Upper lobe of right lung (tissue), 1 donor: ENCODE measurements around the gene RNASET2. TPM values are rescaled to one million over a fixed set of nuclear protein-coding genes. Genes with fewer than 3 reads are reported as not detected.
A peak's percentile ranks its signal among the peaks of the same experiment; 100 is the strongest.

Source experiments
- ATAC-seq: fragments of 200-7000 bp; cut with Tn5 transposase; one replicate; pipeline ENCODE4 v1.9.1; 2020; ENCODE audit warnings: mild to moderate bottlenecking, moderate library complexity
- DNase-seq: peaks from one replicate; pipeline ENCODE4 v3.0.0-alpha.2; 2020
- H3K27ac ChIP-seq: fragments of 200-600 bp; one replicate; pipeline ENCODE4 v1.8.0; 2022
- H3K27me3 ChIP-seq: fragments of 200-600 bp; one replicate; pipeline ENCODE4 v1.8.0; 2022; ENCODE audit warnings: mild to moderate bottlenecking
- H3K36me3 ChIP-seq: fragments of 200-600 bp; one replicate; pipeline ENCODE4 v1.8.0; 2022
- H3K4me1 ChIP-seq: fragments of 200-600 bp; one replicate; pipeline ENCODE4 v1.8.0; 2022
- H3K4me3 ChIP-seq: fragments of 200-600 bp; one replicate; pipeline ENCODE4 v1.8.0; 2022; ENCODE audit warnings: mild to moderate bottlenecking
- H3K9me3 ChIP-seq: fragments of 200-600 bp; one replicate; pipeline ENCODE4 v1.8.0; 2022
- intact Hi-C: fragments of 100-400 bp; cut with DNase I; formaldehyde crosslinking; loops from one replicate; pipeline ENCODE4 v1.11.0; 2022
- long read RNA-seq: library from polyadenylated mRNA; unstranded; transcript quantifications from one replicate; pipeline ENCODE4 v2.0.0, GENCODE V29; 2021
- total RNA-seq: library from RNA; stranded (reverse); fragmentation: NEBNext Ultra II Directional; extraction: Animal tissue kit (Norgen Biotek cat#: 25700); gene quantifications from one replicate; pipeline ENCODE4 v1.2.1, GENCODE V29; 2021
- TF ChIP-seq, protein P1 (sequence below): fragments of 200-600 bp; IDR thresholded peaks from one replicate; pipeline ENCODE4 v1.8.0; 2022; ENCODE audit warnings: antibody characterized with exemption
- donor health status: DM: no; HTN: yes; CAD: no; lungs with severe emphysema.

Gene RNASET2, protein sequence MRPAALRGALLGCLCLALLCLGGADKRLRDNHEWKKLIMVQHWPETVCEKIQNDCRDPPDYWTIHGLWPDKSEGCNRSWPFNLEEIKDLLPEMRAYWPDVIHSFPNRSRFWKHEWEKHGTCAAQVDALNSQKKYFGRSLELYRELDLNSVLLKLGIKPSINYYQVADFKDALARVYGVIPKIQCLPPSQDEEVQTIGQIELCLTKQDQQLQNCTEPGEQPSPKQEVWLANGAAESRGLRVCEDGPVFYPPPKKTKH
- total RNA-seq = 73.1 TPM
- long read RNA-seq, transcript RNASET2-210 (9 exons, 1,375 nt) = major isoform, 82 of 96 reads
- long read RNA-seq, partial matches to known transcripts = 1 of 96 reads
- long read RNA-seq, other reads (novel, unspliced or antisense) = 11 of 96 reads

DNA sequence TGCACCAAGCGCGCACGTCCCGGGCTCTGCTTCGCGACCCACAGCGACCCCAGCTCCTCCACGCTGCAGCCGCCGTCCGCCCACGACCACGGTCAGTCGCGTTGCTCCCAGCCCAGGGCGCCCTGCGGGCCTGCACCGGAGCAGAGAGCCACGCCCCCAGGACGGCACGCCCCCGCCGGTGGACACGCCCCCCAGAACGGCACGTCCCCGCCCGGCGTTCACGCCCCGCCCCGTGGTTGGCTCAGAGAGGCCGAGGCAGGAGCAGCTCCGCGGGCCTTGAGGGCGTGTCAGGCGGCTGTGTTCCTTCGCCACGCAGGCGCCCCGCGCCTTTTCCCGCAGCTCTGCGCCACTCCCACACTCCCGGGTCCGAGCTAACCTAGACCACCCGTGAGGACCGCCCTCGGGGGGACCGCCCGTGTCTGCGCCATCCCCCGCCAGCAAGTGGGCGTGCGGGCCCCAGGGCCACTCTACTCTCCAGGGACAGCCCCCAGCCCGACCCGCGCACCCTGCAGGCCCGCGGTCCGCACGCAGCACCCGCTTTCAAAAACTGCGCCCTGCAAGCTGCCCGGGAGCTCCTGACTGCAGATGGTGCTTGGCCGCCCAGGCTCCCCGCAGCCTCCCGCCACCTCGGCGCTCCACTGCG lies at the start of gene RNASET2:
RNASET2 (minus strand) TSS at position 107 of the 643 bp plus-strand sequence. CDS start 368 bp downstream, outside the sequence.
- intact Hi-C loops = no loop called here
- TF ChIP-seq, protein P1, sequence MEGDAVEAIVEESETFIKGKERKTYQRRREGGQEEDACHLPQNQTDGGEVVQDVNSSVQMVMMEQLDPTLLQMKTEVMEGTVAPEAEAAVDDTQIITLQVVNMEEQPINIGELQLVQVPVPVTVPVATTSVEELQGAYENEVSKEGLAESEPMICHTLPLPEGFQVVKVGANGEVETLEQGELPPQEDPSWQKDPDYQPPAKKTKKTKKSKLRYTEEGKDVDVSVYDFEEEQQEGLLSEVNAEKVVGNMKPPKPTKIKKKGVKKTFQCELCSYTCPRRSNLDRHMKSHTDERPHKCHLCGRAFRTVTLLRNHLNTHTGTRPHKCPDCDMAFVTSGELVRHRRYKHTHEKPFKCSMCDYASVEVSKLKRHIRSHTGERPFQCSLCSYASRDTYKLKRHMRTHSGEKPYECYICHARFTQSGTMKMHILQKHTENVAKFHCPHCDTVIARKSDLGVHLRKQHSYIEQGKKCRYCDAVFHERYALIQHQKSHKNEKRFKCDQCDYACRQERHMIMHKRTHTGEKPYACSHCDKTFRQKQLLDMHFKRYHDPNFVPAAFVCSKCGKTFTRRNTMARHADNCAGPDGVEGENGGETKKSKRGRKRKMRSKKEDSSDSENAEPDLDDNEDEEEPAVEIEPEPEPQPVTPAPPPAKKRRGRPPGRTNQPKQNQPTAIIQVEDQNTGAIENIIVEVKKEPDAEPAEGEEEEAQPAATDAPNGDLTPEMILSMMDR = no peak
- peaks cover 23% of the 10 kb centered on the region for H3K4me1 ChIP-seq

DNA sequence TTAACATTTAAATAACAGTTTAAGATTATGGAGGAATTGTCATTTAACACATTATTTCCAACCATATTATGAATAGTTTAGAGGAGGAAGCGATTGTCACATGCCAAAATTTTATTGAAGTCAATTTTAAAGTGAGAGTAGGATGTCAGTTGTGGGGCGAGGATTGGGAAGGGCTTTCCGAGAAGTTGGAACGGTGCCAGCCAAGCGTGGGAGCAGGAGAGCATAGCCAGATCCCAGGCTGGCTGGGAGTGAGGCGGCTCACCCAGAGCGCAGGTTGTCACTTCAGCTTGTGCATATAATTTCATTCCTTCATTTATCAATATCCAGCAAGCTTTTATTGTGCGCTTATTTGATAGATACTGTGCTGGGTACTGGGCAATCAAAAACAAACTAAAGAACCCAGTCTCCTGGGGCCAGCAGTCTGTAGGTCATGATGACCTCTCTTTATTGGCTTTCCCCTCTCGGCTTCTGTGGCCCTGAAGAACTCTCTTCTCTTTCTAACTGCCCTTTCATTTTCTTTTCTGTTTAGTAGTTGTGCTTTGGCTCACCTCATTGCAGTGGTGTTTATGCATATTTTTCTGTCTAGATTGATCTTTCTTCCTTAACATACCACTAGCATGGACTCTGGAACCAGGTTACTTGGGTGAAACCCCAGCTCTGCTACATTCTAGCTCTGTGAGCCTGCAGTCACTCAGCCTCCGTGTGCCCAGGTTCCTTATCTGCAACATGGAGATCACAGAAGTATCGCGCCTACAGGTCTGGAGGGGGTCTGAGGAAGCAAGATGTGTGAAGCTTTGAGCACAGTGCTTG lies 49.2 kb upstream of the RNASET2 start:
- DNase-seq (no peak), ATAC-seq (no peak)
- Histone ChIP-seq H3K4me3 (no peak overlapping the region), H3K9me3 (no peaks in the 10 kb centered on the region), H3K27ac (no peak overlapping the region), H3K4me1 (no peaks in the 10 kb centered on the region), H3K27me3 (no peaks in the 10 kb centered on the region), H3K36me3 (peaks cover 21% of the 10 kb centered on the region)
- TF ChIP-seq, protein P1 = no peak
- intact Hi-C loops = no loop called here

More for the DNA sequence above, at the start of gene RNASET2:
- ATAC-seq (peak; percentile 97), DNase-seq (peak; percentile 99)
- Histone ChIP-seq H3K36me3 (no peaks in the 10 kb centered on the region), H3K4me3 (peak within 1 kb of the TSS; percentile 94), H3K9me3 (no peaks in the 10 kb centered on the region), H3K27ac (peak within 1 kb of the TSS; percentile 93), H3K27me3 (no peaks in the 10 kb centered on the region)

DNA sequence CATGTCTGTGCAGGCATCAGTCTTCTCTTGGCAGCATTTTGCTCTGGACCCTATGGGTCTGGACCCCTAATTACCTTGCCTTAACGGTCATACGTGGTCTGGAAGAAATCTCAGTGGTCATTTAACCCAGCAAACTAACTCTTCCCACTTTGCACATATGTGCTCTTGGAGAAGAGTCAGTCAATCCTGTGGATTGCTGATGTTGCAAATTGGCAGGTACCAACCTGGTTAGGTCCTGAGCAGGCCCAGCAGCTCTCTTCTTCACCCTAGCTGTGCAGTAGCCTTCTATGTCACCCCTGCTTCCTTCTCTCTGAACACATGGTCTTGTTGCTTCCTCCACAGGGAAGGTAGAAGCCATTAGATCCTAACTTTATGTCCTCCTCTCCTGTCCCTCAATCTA lies 44.4 kb upstream of the RNASET2 start:
- ATAC-seq = no peak
- Histone ChIP-seq H3K4me3 (no peak overlapping the region), H3K4me1 (peaks cover 17% of the 10 kb centered on the region), H3K36me3 (peaks cover 10% of the 10 kb centered on the region), H3K9me3 (no peaks in the 10 kb centered on the region), H3K27me3 (no peaks in the 10 kb centered on the region), H3K27ac (no peak overlapping the region)
- TF ChIP-seq, protein P1 = no peak
- no peak for DNase-seq
- intact Hi-C loops = no loop called here

DNA sequence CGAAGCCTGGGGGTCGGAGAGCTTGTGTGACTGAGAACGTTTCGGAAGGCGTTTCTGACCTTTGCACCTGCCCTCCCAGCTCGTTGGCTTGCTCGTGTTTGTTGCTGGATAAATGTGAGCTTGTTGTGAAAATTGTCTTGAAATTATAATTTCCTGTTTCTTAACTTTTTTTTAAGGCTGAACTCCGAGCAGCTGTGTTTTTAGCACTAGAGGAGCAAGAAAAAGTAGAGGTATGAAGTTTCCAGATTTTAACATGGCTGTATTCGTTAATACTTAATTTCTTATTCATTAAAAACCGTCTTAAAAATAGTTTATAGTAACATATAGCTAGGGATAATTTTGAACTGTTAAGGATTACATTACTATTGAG lies 43.5 kb upstream of the RNASET2 start:
- H3K9me3 ChIP-seq = no peaks in the 10 kb centered on the region
- DNase-seq = no peak
- H3K36me3 ChIP-seq = peaks cover 7% of the 10 kb centered on the region
- ATAC-seq = no peak
- TF ChIP-seq, protein P1 = no peak
- H3K4me3 ChIP-seq = peak overlapping the region; percentile 74
- intact Hi-C loops = no loop called here
- peaks cover 17% of the 10 kb centered on the region for H3K4me1 ChIP-seq
- peak overlapping the region; percentile 62 for H3K27ac ChIP-seq
- H3K27me3 ChIP-seq = no peaks in the 10 kb centered on the region

DNA sequence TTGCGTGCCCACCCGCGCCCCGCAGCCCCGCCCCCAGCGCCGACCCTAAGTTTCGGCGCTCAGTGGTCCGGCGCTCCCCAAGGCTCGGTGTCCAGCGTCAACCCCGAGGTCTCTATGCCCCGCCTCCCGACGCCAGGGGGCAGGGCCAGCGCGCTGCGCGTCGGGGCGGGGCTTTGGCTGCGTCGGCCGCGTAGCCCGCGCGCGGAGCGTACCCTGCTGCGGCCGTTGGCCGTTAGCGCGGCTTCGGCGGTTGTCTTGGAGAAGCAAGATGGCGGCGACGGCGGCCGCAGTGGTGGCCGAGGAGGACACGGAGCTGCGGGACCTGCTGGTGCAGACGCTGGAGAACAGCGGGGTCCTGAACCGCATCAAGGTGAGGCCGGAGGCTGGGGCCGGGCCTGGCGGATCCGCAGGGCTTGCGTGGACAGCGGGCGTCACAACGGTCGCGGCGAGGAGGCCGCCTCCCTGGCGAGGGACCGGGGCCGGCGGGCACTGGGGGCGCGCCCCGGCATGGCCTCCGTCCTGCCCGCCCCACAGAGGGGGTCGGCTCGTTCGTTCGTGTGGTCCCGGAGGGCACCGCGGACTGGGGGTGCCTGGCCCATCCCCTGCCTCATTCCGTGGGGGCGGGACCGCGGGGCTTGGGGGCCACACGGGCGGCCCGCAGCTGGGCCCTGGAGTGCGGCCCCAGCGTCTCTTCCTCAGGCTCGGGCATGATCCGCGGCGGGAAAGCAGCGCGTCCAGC lies 43.0 kb upstream of the RNASET2 start, which contains the start of gene CEP43:
CEP43 (plus strand) TSS at position 253 of the 739 bp plus-strand sequence; CDS start at position 269, 16 bp downstream.
- H3K4me1 ChIP-seq = peaks cover 17% of the 10 kb centered on the region
- ATAC-seq (peak; percentile 98), DNase-seq (peak; percentile 97)
- H3K27me3 ChIP-seq = no peaks in the 10 kb centered on the region
- H3K27ac ChIP-seq = peak within 1 kb of the TSS; percentile 62
- no peaks in the 10 kb centered on the region for H3K9me3 ChIP-seq
- H3K36me3 ChIP-seq = peaks cover 6% of the 10 kb centered on the region
- TF ChIP-seq, protein P1 = peak; percentile 7
- H3K4me3 ChIP-seq = peak within 1 kb of the TSS; percentile 74
- intact Hi-C loops = no loop called here
